Measurements from ENCODE around the gene TAF4B. TPM values are rescaled to one million over a fixed set of nuclear protein-coding genes. Genes with fewer than 3 reads are reported as not detected.

TAF4B gene
- total and polyA plus RNA-seq, 2 of the 8 experiments (the other 6 are each of a cell fraction or from before 2014, with no cell fraction given), result 9.3 to 19.8 TPM

DNA sequence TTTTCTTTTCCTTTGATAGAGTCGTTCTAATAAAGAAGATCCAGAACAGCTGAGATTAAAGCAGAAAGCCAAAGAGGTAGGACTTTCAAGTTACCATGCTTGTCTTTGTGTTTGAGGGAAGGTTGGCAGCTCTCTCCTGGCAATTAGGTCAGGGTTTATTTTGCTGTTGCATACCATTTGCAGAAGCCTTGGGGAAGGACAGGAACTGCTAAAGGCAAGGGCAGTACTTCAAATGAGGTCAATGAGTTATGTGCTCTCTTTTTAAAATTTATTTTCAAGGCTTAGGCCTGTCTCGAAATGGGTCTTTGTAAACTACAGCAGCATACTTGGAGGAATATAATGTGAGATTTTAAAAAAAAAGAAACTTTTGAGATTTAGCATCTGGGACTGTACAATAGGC is 108.9 kb downstream of the TAF4B start:
- Histone ChIP-seq H3K27me3 (replicated peaks in 1 of 4; ENCODE audit: control insufficient read depth in 3 of 4, extremely low read depth in 1 of 4, insufficient read depth in 3 of 4, low read length in 3 of 4) (no peaks in the 10 kb centered on the region), H3K27ac (ENCODE audit: low read depth, low read length) (no peak overlapping the region), H2BK5ac (ENCODE audit: low read depth, low read length) (no peak overlapping the region), H2BK15ac (ENCODE audit: low read length) (no peak overlapping the region), H2BK120ac (replicated peaks; ENCODE audit: low read depth, low read length) (no peak overlapping the region), H3K4me3 (ENCODE audit: extremely low read depth in 1 of 4, insufficient read depth in 2 of 4, low read depth in 3 of 4, low read length in 4 of 4) (no peak overlapping the region), H3K4ac (replicated peaks; ENCODE audit: insufficient read length, low read depth, low read length) (no peak overlapping the region), H3K9me3 (ENCODE audit: insufficient read depth in 2 of 2, low read depth in 1 of 2, low read length in 1 of 2) (no peaks in the 10 kb centered on the region), H3K9ac (replicated peaks in 1 of 4; ENCODE audit: extremely low read depth in 1 of 4, low read depth in 3 of 4, low read length in 3 of 4) (no peak overlapping the region), H3K56ac (replicated peaks; ENCODE audit: insufficient read length, low read depth, low read length) (no peak overlapping the region), H3K18ac (ENCODE audit: extremely low read depth, low read length) (no peak overlapping the region), H2BK20ac (ENCODE audit: low read length) (no peak overlapping the region), H3K23me2 (ENCODE audit: low read depth, low read length) (peaks cover 2% of the 10 kb centered on the region; the same call in 1 of the 2 replicates), H2AK5ac (ENCODE audit: low read depth, low read length) (no peak overlapping the region), H3K23ac (ENCODE audit: insufficient read length) (no peak overlapping the region), H3K36me3 (ENCODE audit: control insufficient read depth in 2 of 4, insufficient read depth in 4 of 4, low read length in 3 of 4) (peaks cover 0 to 6% (median 1%) of the 10 kb centered on the region in 4 experiments; a peak in 4 of 8 replicates), H2BK12ac (ENCODE audit: low read depth, low read length) (no peak overlapping the region), H4K5ac (ENCODE audit: insufficient read length, low read depth, low read length) (no peak overlapping the region), H4K20me1 (replicated peaks in 1 of 2; ENCODE audit: control insufficient read depth in 1 of 2, insufficient read depth in 2 of 2, low read length in 2 of 2) (no peaks in the 10 kb centered on the region), H3K4me2 (ENCODE audit: insufficient read depth in 1 of 2, low read depth in 2 of 2, low read length in 2 of 2) (no peak overlapping the region), H3K79me1 (ENCODE audit: low read depth, low read length) (no peaks in the 10 kb centered on the region; the same call in none of the 2 replicates), H3K4me1 (replicated peaks in 1 of 4; ENCODE audit: control insufficient read depth in 3 of 4, insufficient read depth in 4 of 4, low read length in 3 of 4) (no peaks in the 10 kb centered on the region; a peak in 1 of 7 replicates), H4K91ac (replicated peaks; ENCODE audit: insufficient read length, low read length) (no peak overlapping the region), H3K79me2 (ENCODE audit: control insufficient read depth in 1 of 2, insufficient read depth in 2 of 2, low read length in 2 of 2) (no peaks in the 10 kb centered on the region), H4K8ac (ENCODE audit: extremely low read depth, insufficient read depth, low read length) (no peak overlapping the region), H3K14ac (ENCODE audit: insufficient read length) (no peak overlapping the region), H2AFZ (ENCODE audit: low read length) (no peak overlapping the region)
- ChIA-PET CTCF (ENCODE audit: partially characterized antibody) (interaction anchor here (1.2 to 1.5 kb wide), 2 partner anchors 12 to 49 kb away, joined by 3 to 5 read pairs; no protein-coding TSS in a partner anchor), POLR2A (ENCODE audit: partially characterized antibody) (no interaction called here)
- FAIRE-seq, result no peak
- no peak for TF ChIP-seq SIRT6 (IDR thresholded peaks at IDR 0.05; ENCODE audit: low read length)
- TF ChIP-seq, protein P1, sequence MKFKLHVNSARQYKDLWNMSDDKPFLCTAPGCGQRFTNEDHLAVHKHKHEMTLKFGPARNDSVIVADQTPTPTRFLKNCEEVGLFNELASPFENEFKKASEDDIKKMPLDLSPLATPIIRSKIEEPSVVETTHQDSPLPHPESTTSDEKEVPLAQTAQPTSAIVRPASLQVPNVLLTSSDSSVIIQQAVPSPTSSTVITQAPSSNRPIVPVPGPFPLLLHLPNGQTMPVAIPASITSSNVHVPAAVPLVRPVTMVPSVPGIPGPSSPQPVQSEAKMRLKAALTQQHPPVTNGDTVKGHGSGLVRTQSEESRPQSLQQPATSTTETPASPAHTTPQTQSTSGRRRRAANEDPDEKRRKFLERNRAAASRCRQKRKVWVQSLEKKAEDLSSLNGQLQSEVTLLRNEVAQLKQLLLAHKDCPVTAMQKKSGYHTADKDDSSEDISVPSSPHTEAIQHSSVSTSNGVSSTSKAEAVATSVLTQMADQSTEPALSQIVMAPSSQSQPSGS (IDR thresholded peaks at IDR 0.05; ENCODE audit: low read length), result no peak
- 87% methylated on average over 2 of the region's 2 CpGs; no CpG with 5 or more reads in 1 of the 2 experiments for WGBS, 2 experiments (ENCODE audit: extremely low coverage in 1 of 2, insufficient coverage in 1 of 2, insufficient read length in 1 of 2, insufficient replicate concordance in 2 of 2, low coverage in 1 of 2, low lambda C conversion rate in 2 of 2, missing lambda C conversion rate in 1 of 2)
- DNase-seq (ENCODE audit: low read depth in 1 of 2, low spot score in 2 of 2), result no peak
